CMK (cell line): ENCODE data around the gene RAB35.
"Not testable (repeated sequence)": the region's sequence is repeated elsewhere in the genome, so short reads cannot be mapped to it uniquely, and the experiment has no call there.

Experiments
- DNase-seq: peaks from one replicate; pipeline ENCODE4 v3.0.0-alpha.2; 2010; ENCODE audit warnings: low read depth

RAB35 gene

GRCh38 chr12:120060717-120061116 lies 55.8 kb downstream of the RAB35 start:
- DNase-seq = no peak

GRCh38 chr12:120060196-120060595 lies 56.4 kb downstream of the RAB35 start:
- no peak for DNase-seq

- DNase-seq = no peak
Observed at GRCh38 chr12:120056739-120057138, 59.8 kb downstream of the RAB35 start.

GRCh38 chr12:120055231-120056000 lies 61.1 kb downstream of the RAB35 start:
- DNase-seq = no peak

GRCh38 chr12:120054293-120054692 lies 62.3 kb downstream of the RAB35 start:
- no peak for DNase-seq

- no peak for DNase-seq
Observed at GRCh38 chr12:120051535-120051934, 65.0 kb downstream of the RAB35 start.

GRCh38 chr12:120049426-120049825 lies 67.1 kb downstream of the RAB35 start:
- DNase-seq = no peak

- DNase-seq = no peak
Observed at GRCh38 chr12:120048263-120048662, 68.3 kb downstream of the RAB35 start.

GRCh38 chr12:120047072-120047471 lies 69.5 kb downstream of the RAB35 start:
- DNase-seq = no peak

GRCh38 chr12:120045367-120045766 lies 71.2 kb downstream of the RAB35 start:
- DNase-seq = not testable (repeated sequence)
